NCI-H146 treated with DMSO at 0.1 percent for 48 hours (cell line): ENCODE results near the gene DUSP8.
"Not testable (repeated sequence)": the region's sequence is repeated elsewhere in the genome, so short reads cannot be mapped to it uniquely, and the experiment has no call there.

ENCODE experiments used
- DNase-seq: peaks from one replicate; lab custom pipeline; 2025; ENCODE audit not compliant: unreplicated experiment; lab: John Stamatoyannopoulos, UW

The DUSP8 gene

DNA sequence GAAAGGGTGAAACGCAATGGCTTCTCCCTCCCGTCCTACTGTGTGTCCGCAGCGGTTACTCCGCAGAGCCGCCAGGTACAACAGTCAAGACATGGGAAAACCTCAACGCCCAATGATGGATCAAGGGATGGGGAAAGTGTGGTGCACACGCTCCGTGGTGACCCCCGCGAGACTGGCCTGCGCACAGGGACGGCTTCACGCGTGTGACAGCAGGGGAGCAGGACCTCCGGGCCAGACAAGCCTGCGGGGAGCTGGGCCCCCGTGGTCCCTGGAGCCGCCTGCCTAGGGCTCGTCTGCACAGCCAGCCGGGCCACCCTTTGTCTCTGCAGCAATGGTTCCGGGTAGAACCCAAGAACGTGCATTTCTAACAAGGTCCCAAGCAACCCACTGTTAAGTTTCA lies 53.8 kb downstream of the DUSP8 start:
- no peak for DNase-seq

DNA sequence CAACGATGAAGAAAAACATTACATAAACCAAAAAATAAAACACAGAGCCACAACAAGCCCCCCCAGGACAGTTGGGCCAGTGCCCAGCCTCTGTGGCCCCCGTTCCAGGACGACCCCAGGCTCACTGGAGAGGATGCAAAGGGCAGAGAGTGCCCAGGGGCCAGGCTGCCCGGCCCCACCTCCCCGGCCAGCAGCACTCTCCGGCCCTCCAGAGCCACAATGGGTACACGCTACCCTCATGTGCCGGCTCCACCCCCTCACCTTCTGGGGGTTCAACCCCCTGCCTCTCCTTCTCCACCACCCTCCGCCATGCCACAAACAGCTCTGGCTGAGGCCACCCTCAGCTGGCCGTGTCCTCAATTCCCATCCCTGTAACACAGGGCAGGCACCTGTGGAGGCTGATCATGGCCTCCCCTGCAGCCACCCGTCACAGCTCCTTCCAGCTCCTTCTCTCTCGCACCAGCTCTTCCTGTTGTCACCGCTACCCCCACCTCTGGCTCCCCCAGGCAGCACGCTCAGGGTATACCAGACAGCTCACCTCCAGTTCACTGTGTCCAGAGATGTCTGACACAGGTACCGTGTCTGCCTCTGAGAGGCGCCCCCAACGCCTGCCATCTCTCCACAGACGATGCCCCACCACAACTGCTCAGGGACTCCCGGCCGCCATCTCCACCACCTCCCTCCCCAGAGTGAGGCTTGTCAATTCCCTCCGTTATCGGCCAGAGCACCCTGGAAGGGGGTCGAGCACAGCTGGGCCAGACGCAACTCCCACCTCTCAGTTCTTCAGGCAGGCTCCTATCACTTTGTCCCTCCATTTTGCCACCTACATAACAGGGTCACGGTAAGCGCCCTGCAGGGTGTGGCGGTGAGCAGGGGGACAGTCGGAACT lies 54.7 kb downstream of the DUSP8 start:
- no peak for DNase-seq

DNA sequence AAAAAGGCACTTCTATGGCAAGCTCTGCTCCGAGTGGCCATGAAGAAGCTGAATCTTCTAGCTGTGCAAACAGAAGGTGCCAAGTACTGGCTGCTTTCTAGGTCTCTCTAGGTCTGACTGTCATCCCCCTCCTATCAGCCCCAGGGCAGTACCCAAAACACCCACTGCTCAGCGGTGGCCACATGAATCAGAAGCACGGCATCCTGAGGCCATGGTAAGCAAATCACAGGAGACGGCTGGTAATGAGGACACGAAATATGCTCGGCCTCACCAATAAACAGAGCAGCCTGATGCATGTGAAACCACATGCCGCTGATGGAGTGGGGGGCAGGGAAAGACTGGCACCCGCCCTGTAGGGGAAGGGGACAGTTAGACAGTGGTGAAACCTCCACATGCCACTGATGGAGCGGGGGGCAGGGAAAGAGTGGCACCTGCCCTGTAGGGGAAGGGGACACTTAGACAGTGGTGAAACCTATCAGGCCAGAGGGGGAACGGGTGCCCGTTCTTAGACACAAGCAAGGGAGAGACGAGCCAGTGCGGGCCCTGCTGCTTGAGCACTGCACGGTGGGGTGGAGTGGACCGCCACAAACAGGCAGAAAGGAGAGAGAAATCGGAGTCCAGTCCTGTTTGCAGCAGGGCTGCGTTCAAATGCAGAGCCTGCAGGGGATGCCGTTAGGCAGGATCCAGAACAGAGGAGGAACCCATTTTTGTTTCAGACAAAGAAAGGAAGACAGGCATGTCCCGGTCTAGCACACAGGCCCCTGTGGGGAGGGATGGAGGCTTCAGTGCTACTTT lies 55.6 kb downstream of the DUSP8 start:
- no peak for DNase-seq

GRCh38 chr11:1515082-1516060 lies 56.7 kb downstream of the DUSP8 start:
- peak; percentile 12 for DNase-seq

- no peak for DNase-seq
Observed at GRCh38 chr11:1514336-1515061, 57.6 kb downstream of the DUSP8 start.

GRCh38 chr11:1513326-1514296 lies 58.5 kb downstream of the DUSP8 start:
- DNase-seq: no peak

GRCh38 chr11:1512531-1513258 lies 59.4 kb downstream of the DUSP8 start:
- DNase-seq: not testable (repeated sequence)

DNA sequence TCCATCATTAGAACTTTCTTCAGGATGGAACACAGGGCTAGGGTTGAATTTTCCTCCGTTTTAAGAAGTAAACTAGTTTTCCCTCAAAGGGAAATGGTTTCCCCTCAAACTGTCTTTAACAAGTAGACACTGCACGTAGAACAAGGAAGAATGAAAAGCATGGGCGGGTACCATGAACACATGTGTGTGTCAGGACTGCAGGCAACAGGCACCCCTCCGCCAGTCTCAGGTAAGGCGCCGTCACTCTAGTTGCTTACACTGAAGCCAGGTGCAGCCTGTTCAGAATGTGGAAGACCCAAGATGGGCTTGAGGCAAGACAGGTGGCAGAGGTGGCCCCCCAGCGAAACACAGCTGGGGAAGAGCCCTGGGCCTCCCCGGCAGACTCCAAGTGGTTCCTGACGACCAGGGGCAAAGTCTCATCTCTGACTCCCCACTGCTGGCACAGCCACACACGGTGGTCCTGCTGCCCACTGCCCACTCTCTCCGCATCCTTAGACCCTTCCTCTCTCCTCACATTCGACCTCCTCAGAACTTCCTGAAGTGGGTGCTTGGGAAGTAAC lies 60.1 kb downstream of the DUSP8 start:
- DNase-seq: no peak

- no peak for DNase-seq
Observed at GRCh38 chr11:1510928-1511327, 61.1 kb downstream of the DUSP8 start.

DNA sequence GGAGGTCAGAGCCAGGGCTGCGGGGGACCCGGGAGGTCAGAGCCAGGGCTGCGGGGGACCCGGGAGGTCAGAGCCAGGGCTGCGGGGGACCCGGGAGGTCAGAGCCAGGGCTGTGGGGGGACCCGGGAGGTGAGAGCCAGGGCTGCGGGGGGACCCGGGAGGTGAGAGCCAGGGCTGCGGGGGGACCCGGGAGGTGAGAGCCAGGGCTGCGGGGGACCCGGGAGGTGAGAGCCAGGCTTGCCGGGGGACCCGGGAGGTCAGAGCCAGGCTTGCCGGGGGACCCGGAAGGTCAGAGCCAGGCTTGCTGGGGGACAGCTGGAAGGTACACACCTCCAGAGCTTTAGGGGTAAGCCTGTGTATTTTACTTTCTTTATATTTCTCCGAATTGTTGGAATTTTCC lies 61.7 kb downstream of the DUSP8 start:
- DNase-seq: not testable (repeated sequence)

- DNase-seq: no peak
Observed at GRCh38 chr11:1509626-1510255, 62.3 kb downstream of the DUSP8 start.

DNA sequence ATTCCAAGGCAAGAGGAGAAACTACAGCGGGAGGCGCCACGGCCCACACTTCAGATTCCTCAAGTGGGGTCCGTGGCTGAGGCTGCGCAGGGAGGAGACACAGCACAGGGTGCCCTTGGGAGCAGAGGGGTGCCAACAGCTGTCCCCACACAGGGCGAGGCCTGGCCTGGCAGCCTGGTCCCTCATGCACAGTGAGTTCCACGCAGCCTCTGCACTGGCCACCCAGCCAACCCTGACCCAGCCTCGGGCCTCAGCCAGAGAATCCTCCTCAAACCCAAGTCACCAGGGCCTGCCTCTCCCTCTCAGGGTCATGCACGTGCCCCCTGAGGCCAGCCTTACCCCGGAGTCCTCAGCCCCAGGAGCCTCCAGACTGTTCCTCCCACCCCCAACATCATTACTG lies 63.1 kb downstream of the DUSP8 start:
- no peak for DNase-seq

DNA sequence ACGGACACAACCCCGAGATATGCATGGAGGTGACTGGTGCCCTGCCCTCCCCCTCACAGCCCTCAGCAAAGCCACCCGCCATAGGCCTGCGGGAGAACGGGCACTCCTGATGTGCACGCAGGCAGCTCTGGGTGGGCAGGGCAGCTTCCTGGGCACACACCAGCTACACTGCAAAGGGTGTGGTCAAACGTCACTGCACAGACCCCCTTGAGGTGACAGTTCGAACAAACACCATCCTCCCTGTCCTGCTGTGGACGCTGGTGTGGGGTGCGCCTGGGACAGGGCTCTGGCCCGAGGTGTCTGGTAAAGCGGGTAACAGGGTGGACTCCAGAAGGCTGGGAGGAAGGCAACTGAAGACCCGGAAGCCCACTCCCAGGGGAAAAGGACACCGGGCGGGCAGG lies 63.6 kb downstream of the DUSP8 start:
- DNase-seq: no peak

DNA sequence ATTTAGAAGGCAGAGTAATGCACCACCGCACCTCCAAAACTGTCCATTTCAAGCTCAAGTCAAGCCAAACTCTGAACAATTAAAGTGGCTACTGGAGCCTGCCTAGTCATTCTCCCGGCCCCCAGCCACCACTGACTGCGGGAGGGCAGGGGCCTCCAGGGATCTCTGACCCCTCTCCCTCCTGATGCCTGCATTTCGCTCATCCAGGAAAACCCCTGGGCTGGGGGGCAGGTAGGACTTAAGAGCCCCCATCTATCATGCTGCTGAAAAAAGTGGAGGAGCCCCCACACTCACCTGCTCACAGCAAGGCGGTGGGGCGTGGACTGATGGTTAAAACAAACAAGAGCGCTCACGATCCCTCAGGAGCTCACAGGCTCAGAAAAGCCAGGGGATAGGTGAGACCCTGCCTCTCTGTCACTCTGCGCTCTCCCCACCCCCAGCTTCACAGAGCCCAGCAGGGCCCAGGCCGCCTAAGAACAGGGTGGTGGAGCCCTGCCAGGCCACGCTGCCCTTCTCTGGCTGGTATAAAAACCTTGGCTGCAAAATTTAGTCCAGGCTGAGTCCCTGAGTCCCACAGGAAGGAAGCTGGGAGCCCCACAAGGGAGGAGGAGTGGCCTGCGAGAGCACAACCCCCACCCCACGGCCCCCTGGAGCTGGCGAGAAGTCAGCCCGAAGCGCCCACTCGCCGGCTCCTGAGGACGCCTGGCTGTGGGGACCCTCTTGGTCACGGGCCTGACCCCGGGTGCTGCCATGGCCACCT lies 64.5 kb downstream of the DUSP8 start:
- no peak for DNase-seq

DNA sequence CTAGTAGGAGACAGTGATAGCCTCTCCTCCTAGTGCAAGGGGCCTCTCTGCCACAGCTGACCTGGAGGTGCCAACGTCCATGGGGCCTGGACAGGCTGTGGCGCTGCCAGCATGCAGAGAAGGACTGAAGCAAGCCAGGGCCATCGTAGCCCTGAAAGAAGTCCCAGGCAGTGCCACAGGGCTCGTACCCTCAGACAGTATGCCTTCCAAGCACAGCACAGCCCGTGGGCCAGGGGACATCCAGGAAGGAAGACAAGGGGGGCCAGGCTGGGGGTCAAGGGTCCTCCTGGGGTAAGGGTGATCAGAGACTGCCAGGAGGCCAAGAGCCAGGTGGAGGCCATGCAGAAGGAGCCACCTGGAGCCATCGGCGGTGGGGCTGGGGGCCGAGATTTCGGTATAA lies 65.1 kb downstream of the DUSP8 start:
- no peak for DNase-seq

DNA sequence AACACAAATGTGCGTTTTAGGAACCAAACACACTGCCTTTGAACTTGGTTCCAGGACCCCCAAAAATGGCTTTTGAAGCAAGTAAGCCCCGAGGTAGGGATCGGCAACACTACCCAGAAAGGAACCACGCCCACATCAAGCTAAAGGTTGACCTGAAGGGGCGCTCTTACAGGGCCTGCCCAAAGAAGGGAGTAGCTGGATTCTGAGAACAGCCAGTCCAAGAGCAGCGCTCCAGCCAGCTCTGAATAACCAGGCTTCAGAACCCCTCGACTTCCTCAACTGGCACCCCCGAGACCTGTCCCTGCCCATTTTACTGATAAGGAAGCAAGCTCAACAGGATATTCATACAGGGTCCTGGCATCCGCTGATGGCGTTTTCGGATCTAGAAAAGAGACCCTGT lies 66.6 kb downstream of the DUSP8 start:
- DNase-seq: no peak
